Lower leg skin (tissue), 4 donors: Measurements from ENCODE around the gene FAM177B. TPM values are rescaled to one million over a fixed set of nuclear protein-coding genes. Genes with fewer than 3 reads are reported as not detected.

Experiments used
- DNase-seq, 2 donors: peaks; one replicate each; pipeline ENCODE4 v3.0.0-alpha.2; 2019; ENCODE audit warnings: low spot score in 2 of 2
- H3K4me3 ChIP-seq: fragments of 200-600 bp; sonication (generic); 2 replicates; pipeline ENCODE4 v1.5.1; 2017; ENCODE audit warnings: mild to moderate bottlenecking, low read depth; ENCODE audit not compliant: poor library complexity, severe bottlenecking
- CTCF ChIP-seq, 3 donors: fragments of 450-650 bp; IDR thresholded peaks; one replicate each; pipeline ENCODE4 v1.5.1; 2016; ENCODE audit warnings: antibody characterized with exemption in 3 of 3, mild to moderate bottlenecking in 3 of 3, moderate library complexity in 2 of 3
- POLR2A ChIP-seq, 2 donors: fragments of 450-650 bp; IDR thresholded peaks; one replicate each; pipeline ENCODE4 v1.6.1; 2016 to 2017; ENCODE audit warnings: antibody characterized with exemption in 2 of 2, mild to moderate bottlenecking in 1 of 2, moderate library complexity in 1 of 2
- WGBS, 2 donors: methylation state at CpG; one replicate each; pipeline ENCODE4 v1.1.5; 2018; 5-methylcytosine and 5-hydroxymethylcytosine counted together
- intact Hi-C: fragments of 100-400 bp; cut with DNase I; formaldehyde crosslinking; loops from one replicate; pipeline ENCODE4 v1.15.0; 2023; ENCODE audit warnings: low total_unique reads
- total RNA-seq, 4 donors: library from RNA; depleted of rRNA; stranded (reverse); fragments of >200 nt; gene quantifications; one replicate each; pipeline ENCODE4 v1.1.0, GENCODE V29; 2016

FAM177B gene
- not detected for total RNA-seq

- no peak for TF ChIP-seq POLR2A (IDR thresholded peaks at IDR 0.05)
- TF ChIP-seq CTCF (IDR thresholded peaks at IDR 0.05): no peak
- intact Hi-C loops: loop anchor here (2.0 kb wide), 1 partner anchor 344 kb away; no protein-coding TSS in a partner anchor
- 32 to 45% methylated on average over 1 of the region's 1 CpG for WGBS, 2 donors
- no peak for DNase-seq
- no peak within 1 kb of the TSS for H3K4me3 ChIP-seq
Observed at GRCh38 chr1:222736972-222737371, at the start of gene FAM177B. TSS of gene FAM177B (plus strand) at chr1:222737202. CDS start at chr1:222746546, 9,344 bp downstream.

- H3K4me3 ChIP-seq: no peak overlapping the region
- intact Hi-C loops: no loop called here
- TF ChIP-seq POLR2A (IDR thresholded peaks at IDR 0.05): no peak
- no peak for TF ChIP-seq CTCF (IDR thresholded peaks at IDR 0.05)
Observed at GRCh38 chr1:222691016-222691415, 46.0 kb upstream of the FAM177B start.

GRCh38 chr1:222694927-222695326 is 42.1 kb upstream of the FAM177B start:
- intact Hi-C loops: no loop called here
- 85 to 86% methylated on average over 5 of the region's 5 CpGs for WGBS, 2 donors

More at GRCh38 chr1:222691016-222691415, 46.0 kb upstream of the FAM177B start:
- DNase-seq: no peak
- WGBS, 2 donors: 96 to 100% methylated on average over 1 of the region's 1 CpG

GRCh38 chr1:222696741-222697140 is 40.3 kb upstream of the FAM177B start:
- WGBS, 2 donors: 97 to 98% methylated on average over 8 of the region's 8 CpGs
- no peak for DNase-seq
- intact Hi-C loops: no loop called here
- H3K4me3 ChIP-seq: no peak overlapping the region
- TF ChIP-seq POLR2A (IDR thresholded peaks at IDR 0.05): no peak
- no peak for TF ChIP-seq CTCF (IDR thresholded peaks at IDR 0.05)

More at GRCh38 chr1:222694927-222695326, 42.1 kb upstream of the FAM177B start:
- TF ChIP-seq CTCF (IDR thresholded peaks at IDR 0.05) (no peak), POLR2A (IDR thresholded peaks at IDR 0.05) (no peak)
- H3K4me3 ChIP-seq: no peak overlapping the region
- no peak for DNase-seq

GRCh38 chr1:222697203-222697602 is 39.8 kb upstream of the FAM177B start:
- DNase-seq: no peak
- TF ChIP-seq POLR2A (IDR thresholded peaks at IDR 0.05) (no peak), CTCF (IDR thresholded peaks at IDR 0.05) (no peak)
- H3K4me3 ChIP-seq: no peak overlapping the region
- 69 to 88% methylated on average over 2 of the region's 2 CpGs for WGBS, 2 donors
- intact Hi-C loops: no loop called here

- no peak overlapping the region for H3K4me3 ChIP-seq
- TF ChIP-seq CTCF (IDR thresholded peaks at IDR 0.05): no peak
- TF ChIP-seq POLR2A (IDR thresholded peaks at IDR 0.05): no peak
- 75 to 82% methylated on average over 2 of the region's 2 CpGs for WGBS, 2 donors
- DNase-seq: no peak
- intact Hi-C loops: no loop called here
Observed at GRCh38 chr1:222697826-222698225, 39.2 kb upstream of the FAM177B start.
